Fibroblast of upper back skin (primary cell): ENCODE results near the gene PEX14.

Experiments used
- DNase-seq: peaks from one replicate; pipeline ENCODE4 v3.0.0-alpha.2; 2013

PEX14 gene

DNA sequence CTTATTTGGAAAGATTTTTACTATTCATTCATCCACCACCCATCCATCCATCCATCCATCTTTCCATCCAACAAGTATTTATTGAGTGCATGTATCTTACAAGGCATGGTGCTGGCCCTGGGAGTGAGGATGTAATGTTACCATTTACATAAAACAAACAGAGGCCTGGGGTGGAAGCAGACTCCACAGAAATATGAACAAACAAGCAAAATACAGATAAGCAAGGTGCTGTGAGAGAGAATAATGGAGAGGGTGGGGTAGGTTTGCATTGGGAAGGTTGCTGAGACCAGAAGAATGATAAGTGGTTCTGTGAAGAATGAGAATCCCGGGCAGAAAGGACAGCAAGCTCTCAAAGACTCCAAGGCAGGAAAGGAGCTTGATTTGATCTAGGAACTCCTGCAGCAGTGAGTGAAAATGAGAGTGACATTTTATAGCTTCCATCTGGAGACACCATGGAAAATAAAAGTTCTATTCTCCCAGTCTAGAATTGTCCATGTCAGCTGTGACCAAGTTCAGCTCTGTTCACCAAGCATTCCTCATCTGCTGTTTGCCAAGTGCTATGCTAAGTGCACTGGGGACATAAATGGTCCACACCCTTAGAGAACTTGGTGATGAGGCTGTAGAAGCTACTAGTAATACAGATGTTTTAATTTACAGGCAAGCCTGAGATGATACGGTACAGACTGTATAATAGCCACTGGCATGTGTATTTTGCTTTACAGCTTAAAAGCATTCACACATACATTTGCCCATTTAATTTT lies 75.3 kb downstream of the PEX14 start:
- DNase-seq = no peak

DNA sequence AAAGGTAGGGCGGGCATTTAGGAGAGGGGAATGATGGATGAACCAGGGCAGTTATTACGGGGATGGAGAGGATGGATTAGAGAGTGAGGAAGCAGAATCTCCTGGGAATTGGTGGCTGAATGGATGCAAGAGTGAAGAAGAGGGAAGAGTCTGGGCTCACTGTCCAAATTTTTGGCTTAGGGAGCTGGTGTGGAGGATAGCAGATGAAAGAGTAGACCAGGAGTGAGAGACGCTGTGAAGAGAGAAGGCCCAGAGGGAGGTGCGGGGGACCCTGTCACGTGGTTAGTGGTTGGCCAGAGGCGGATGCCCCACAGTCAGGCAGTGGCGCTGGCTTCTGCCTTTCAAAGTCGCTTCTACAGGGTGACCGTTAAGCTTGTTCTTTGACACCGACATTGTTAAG lies 78.4 kb downstream of the PEX14 start:
- no peak for DNase-seq

DNA sequence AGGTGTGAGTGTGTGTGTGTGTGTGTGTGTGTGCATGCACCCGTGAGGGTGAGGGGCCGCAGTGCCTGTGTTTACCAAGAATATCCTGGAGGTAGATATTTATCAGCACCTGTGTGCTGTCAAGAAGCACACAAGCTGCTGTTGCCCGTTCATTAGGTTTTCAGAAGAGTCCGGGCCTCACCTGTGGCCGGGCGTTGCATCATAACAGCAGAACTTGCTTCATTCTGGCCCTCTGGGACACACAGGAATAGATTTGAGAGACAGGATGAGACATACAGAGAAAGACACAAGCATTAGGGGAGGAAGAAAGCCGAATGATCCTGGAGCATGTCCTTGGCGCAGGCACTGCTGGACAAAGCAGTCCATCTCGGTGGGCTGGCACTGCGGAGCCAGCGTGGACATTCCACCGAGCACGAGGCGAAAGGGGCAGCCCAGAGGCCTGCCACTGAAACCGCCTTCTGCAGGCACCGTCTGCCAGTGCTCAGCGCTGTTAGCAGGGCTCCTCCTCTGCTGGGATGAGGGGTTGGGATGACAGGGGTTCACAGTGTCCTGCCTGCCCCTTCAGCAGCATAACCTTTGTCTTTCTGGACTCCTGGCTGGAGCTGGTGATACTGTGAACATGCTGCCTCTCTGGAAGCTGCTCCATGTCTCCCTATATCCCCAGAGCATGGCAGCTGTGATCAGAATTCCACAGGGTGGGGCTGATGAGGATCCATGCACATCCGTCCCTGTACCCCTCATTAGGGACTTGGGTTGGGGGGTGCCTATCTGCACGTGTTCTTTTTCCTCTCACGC lies 81.1 kb downstream of the PEX14 start:
- no peak for DNase-seq

DNA sequence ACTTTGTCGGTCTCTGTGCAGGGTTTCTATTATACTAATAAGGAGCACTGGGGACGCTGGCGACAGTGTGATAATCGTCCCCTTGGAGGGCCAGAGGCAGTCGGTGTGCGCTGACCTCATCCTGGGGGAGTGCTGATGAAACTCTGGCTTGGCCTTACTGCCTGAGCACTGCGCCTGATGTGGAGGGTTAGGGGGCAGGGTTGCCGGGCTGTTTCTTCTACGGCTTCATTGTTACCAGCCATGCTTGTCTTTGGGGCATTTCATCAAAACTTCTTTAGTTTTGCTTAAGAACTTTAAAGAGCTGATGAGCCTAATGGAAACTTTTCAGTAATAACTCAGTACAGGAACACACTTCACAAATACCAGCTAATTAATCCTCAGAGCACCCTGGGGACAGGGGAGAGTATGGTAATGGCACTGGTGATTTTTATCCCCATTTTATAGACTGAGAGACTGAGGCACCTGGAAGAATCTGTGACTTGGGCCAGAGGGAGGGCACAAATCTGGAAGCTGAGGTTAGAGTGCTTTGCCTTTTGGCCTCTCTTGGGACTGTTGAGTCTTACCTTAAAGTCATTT lies 81.8 kb downstream of the PEX14 start:
- DNase-seq = no peak

DNA sequence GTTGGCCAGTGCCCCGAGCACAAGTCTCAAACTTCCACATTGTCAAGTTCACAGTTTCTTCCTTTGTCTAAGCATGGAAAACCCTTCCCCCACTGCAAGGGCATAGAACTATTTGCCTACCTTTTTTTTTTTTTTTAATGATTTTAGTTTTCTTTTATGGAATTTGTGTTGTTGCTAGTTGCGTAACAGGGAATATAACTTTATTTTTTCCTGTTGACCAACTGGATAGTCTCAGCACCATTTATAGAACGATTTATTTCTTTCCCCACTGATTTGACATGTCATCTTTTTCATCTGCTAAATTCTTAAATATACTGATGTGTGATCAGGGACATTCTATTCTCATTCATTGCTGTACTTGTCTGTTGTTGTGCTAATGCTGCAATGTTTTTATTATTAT lies 83.0 kb downstream of the PEX14 start:
- DNase-seq = no peak

DNA sequence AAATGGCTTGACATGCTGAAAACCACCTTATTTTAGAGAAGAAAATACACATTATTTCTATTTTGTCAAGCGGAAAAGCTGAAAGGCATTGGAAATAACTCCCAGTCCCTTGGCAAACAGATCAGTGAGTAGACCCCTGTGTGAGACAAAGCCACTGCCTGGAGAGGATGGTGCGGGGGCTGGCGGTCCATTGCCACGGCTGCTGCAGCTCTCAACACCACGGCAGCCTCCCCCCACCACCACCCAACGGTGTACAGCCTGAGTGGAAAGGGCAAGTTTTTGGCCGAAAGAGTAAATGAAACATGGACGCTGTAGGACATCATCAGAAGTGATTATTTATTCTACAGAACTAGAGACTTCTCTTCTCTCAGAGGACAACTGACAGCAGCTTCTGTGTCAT lies 84.6 kb downstream of the PEX14 start:
- no peak for DNase-seq

DNA sequence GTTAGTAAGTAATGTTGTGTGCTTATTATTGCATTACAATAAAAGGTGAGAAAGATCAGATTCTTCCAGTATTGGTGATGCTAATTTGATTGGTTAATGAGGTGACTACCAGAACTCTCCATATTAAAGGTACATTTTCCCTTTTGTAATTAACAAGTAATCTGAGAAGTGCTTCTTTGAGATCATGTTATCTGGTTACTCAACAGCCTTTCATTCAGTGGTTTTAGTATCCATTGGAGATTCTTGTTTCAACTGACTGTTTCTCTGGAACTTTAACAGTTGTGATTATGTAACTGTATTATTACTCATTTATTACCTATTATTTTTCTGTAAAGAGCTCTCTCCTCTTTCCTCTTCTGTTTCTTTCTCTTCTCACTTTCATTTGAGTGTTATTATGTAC lies 86.7 kb downstream of the PEX14 start:
- DNase-seq = no peak

DNA sequence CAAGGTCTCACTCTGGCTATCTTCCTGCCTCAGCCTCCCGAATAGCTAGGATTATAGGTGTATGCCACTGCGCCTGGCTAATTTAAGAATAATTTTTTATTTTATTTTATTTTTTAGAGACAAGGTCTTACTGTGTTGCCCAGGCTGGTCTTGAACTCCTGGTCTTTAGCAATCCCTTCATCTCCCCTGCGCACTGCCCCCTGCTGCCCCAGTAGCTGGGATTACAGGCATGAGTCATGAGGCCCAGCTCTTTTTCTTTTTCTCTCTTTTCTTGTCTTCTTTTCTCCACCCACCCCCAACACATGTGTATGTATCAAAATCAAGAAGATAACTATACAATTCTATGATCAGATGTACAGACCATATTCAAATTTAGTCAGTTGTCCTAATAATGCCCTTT lies 87.2 kb downstream of the PEX14 start:
- no peak for DNase-seq

DNA sequence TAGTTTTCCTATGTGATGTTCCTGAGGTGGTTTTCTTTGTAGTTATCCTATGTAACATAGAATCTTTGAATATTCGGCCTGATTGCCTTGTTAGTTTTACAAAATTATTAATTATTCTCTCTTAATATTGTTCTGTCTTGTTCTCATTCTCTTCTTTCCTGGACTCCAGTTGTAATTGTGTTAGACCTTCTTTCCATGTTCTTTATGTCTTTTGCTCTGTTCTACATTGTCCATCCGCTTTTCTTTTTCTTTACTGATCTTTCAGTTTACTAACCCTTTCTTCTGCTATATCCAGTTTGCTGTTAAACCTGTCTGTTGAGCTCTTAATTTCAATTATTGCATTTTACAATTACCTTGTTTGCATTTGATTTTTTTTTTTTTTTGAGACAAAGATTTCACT lies 89.3 kb downstream of the PEX14 start:
- no peak for DNase-seq

DNA sequence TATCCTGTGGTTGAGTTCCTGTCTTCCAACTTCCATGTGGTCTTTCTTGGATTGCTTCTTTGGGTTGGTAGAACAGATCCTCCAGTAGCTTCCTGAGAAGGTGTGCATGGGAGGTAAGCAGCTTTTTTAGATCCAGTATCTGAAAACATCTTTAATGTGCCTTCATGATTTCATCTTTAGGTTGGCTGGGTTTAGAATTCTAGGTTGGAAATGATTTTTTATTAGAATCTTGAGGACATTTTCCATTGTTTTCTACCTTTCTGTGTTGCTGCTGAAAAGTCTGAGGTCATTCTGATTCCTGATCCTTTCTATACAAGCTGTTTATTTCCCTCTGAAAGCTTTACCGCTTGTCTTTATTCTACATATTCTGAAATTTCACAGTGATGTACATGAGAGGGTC lies 94.8 kb downstream of the PEX14 start:
- DNase-seq = no peak

DNA sequence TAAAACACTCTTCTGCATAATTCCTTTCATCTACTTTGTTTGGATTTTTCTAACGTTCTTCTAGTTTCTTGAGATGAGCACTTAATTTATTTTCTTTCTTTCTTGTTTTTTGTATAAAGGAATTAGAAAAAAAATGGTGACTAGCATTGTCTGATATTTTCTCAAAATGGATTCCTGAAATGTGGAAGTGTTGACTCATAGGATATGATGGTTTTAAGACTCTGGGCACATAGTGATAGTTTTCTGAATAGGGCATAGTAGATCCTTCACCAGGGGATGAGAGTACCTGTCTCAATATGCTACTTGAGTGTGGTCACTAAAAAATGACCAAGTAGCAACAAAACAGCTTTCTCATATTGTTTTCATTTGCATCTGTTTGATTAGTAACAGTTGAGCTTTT lies 100.9 kb downstream of the PEX14 start:
- peak; percentile 78 for DNase-seq

DNA sequence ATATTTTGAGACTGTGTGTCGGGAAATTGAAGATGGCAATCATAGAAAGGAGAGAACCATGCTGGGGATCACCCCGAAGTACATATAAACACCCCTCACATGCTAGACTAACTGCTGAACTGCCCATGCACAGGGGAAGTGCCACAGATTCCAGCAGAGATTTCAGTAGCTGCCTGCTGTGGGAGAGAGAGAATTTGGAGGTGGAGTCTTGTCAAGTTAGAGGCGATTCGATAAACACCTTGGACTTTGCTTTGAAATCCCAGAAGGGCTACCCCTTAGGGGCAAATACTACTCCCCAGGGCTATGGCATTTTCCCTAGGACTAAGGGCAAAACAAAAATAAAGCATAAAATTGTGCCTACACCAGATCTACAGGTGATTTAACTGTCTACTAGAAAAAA lies 103.3 kb downstream of the PEX14 start:
- DNase-seq = no peak

DNA sequence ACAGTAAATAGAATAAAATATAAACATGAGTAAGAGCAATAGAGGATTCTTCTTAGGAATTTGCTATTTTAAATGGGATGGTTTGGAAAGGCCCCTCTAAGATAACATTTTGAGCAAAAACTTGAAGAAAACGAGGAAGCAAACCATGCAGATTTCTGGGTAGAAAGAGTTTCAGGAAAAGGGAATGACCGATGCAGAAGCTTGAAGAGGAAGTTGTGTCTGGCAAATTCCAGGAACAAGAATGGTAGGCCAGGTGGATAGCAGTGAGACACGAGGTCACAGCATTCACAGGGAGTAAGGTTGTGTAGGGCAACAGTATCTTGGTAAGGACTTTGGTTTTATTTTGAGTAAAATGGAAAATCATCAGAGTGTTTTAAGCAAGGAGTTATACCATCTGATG lies 108.9 kb downstream of the PEX14 start:
- DNase-seq = no peak

DNA sequence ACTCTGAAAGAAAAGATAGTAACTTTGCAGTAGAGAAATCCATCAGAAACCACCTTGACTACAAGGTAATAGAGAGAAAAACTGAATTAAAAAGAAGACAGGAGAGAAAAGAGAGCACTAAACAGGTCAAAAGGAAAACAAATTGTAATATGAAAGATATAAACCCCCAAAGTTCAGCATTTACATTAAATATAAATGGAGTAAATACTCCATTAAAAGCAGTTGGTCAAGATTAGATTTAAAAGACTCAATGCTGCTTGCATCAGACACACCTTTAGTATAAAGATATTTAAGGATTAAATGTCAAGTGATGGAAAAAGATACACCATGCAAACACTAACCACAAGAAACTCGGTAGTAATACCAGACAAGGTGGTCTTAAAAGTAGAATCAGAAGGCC lies 110.5 kb downstream of the PEX14 start:
- no peak for DNase-seq

DNA sequence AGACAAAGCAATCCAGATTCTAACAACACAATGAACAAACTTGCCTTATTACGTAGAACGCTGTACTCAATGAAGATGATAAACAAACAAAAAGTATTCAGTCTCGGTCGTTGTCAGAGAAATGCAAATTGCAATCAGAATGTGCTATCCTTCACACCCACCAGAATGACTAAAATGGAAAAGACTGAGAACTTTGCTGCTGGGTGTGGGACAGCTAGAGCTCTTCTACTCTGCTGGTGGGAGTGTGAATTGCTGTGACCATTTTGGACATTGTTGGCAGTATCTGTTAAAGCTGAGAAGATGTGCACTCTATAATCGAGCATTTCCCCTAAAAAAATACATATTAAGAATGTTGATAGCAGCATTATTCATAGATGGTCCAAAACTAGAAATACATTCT lies 111.4 kb downstream of the PEX14 start:
- DNase-seq = no peak

DNA sequence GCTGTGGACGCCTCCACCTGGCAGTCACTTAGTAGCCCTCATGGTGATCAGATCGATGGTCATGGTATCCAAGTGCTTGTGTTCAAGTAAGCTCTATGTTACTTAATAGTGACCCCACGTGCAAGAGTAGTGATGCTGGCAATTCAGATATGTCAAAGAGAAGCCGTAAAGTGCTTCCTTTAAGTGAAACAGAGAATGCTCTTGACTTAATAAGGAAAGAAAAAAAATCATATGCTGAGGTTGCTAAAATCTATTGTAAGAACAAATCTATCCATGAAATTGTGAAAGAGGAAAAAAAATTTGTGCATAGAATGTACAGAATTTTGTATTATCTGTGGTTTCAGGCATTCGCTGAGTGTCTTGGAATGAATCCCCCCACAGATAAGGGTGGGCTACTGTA lies 113.9 kb downstream of the PEX14 start:
- DNase-seq = no peak

DNA sequence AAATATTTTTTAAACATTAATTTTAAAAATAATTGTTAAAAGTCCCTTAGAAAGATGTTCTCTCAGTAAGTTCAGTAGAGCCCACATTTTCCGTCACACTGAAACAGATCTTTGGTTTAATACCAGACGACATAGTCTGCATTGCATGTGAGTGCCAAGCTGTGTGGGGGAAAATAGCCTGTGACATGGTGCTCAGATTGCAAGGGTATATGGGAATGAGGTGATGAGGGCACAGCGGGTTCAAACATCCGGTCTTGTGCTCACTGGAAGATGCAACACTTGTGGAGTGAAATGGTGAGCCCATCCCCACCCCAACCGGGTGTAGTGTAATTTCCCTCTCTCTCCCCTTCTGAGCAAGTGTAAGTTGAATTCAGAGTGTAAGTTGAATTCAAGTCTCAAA lies 114.3 kb downstream of the PEX14 start:
- DNase-seq = no peak

DNA sequence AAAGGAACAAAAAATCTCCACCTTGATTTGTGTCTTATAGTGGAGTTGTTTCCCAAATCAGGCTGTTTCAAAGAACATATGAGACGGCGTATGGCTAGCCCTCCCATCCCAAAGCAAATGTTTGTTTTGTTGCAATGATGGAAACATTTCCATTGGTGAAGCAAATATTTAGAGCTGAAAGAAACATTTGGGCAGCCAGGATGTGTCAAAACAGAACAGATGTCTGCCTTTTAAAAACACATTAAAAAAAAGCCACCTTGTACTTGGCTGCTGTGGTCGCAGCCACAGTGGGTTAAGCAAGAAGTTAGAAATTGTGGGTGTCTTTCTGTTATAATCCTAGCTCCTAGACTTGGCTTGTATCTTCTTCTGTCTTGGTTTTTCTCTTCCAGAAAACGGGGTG lies 116.3 kb downstream of the PEX14 start:
- no peak for DNase-seq

DNA sequence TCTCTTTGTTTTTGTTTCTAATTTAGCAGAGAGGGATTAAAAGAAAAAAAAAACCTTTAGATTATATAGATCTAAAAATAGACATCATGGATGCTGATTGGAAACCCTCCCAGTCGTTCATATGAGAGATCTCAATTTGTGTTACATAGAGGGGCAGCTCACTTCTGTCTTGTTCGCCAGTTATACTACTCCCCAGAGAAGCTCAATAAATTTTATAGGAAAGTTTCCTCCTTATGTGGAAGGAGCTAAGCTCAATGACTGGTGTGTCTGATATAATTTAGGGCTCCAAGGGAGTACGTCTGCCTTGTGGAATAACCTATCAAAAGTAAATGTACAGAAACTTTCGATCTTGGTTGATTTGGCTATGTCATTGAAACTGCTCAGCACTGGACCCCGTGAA lies 117.6 kb downstream of the PEX14 start:
- no peak for DNase-seq

DNA sequence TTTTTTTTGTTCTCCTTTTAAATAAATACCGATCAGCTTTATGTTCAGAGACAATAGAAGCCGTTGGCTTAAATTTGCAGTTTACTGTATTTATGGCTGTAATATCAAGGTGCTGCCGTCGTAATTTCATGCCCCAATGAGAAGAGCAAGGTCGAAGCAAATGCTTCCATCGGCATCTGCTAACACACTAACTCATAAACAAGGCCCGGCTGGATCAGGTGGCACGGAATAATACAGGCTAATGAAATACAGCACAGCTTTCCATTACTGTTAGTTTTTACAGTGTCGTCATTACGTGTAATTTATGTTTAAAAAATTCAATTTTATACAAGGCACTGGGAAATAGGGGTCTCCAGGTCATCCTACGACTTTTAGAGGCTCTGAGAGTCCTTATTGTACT lies 119.0 kb downstream of the PEX14 start:
- DNase-seq = no peak

DNA sequence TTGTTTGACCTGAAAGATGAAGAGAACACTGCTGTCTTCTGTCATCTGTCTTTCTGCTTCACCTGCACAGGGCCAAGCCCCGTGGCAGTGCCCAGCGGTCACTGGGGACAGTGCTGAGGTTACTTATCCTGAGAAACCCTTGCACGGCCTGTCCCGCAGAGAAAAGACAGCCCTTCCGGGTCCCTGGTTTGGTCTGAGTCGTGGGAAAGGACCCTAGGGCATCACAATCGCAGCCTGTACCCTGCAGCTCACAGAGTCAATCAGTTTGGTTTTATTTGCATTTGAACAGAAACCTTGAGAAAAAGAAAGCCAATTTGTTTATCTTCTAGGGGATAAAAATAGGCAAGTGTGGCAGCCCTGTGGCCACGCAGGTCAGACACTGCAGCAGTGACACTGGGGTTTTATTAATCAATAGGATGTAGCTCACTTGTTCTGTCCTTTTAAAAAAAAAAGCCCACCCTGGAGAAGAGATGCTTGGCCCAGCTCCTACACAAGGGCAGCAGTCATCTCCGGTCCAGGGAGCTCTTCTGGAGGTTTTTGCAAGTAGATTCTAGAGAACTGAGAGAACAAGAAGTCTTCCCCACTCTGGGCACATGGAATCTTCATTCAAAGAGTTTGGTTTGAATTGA lies 120.0 kb downstream of the PEX14 start:
- no peak for DNase-seq

DNA sequence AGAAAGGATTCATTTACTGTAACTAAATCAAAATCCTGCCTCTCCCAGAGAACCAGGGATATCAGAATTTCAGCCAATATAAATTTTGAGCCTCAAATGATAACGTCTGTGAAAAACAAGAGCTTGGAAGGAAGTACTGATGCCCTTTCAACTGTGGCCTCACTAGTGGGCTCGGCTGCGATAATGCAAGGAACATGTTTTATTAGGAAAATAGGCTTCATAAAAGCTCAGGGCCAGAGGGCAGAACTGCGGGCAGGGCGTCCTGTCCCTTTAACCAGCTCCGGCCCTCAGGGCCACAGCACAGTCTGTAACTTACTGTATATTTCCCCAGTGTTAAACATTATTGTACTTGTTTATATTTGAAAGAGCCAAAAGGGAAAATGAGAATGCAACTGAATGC lies 122.0 kb downstream of the PEX14 start:
- no peak for DNase-seq

DNA sequence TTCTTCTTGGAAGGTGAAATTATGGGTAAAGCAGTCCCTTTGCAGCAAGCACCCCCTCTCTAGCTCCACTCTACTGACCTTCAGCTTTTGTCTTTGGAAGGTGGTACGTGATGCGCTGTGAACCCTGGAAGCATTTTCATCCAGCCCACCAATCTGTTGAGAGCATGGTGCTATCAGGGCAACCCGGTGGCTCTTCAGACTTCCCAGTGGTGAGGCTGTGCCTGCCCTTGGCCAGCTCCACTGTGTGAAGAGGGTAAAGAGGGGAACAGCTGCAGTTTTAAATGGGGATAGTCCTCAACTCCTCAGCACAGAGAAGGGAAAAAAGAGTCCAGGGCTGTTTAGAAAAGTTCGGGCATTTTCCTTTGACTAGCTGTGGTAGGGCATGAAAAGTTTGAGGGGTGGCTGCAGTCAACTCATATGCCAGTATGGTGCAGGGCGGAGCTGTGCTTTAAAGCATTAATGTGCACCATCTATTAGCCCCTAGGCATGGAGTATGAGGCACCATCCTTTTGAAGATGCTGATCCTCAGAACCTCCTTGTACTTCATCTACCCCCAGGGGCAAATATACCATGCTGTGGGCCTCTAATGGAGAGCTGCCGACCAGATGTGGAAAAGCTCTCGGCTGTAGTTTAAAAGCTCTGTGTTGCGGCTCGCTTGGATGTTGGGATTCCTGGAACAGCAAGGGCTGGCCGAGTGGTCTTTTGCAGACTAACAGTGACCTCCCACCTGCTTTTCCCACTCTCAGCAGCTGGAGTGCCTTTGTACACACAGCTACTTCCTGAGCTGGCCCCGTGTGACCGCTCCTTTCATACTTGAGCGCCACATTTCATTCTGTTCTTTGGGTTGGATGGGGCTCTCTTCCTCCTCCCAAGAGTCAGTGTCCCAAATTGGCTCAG lies 123.0 kb downstream of the PEX14 start:
- no peak for DNase-seq
